Rectal smooth muscle tissue (tissue), 1 donor: ENCODE data around the gene CTIF.

Experiments used
- H3K27ac ChIP-seq: one replicate; pipeline ENCODE4 v1.7.0; 2013; ENCODE audit warnings: low read depth, low read length, inconsistent platforms
- H3K27me3 ChIP-seq: one replicate; pipeline ENCODE4 v1.7.0; 2013; ENCODE audit warnings: low read length; ENCODE audit not compliant: control insufficient read depth, insufficient read depth
- H3K36me3 ChIP-seq: one replicate; pipeline ENCODE4 v1.7.0; 2013; ENCODE audit warnings: low read length; ENCODE audit not compliant: control insufficient read depth, insufficient read depth
- H3K4me1 ChIP-seq: one replicate; pipeline ENCODE4 v1.7.0; 2013; ENCODE audit warnings: low read length; ENCODE audit not compliant: control insufficient read depth, insufficient read depth
- H3K4me3 ChIP-seq: one replicate; pipeline ENCODE4 v1.7.0; 2013; ENCODE audit warnings: low read length
- H3K9ac ChIP-seq: one replicate; pipeline ENCODE4 v1.7.0; 2013; ENCODE audit warnings: low read length

Gene CTIF

DNA sequence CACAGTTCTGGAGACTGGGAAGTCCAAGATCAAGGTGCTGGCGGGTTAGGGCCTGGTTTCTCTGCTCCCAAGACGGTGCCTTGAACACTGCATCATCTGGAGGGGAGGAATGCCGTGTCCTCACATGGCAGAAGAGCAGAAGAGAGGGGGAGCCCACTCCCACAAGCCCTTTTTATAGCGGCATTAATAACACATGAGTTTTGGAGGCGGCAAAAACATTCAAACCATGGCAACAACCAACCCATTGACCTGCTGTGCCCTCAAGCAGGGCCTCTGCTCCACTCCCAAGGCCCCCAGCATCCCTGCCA is 349.9 kb downstream of the CTIF start:
- no peak overlapping the region for H3K27ac ChIP-seq
- no peaks in the 10 kb centered on the region for H3K4me1 ChIP-seq
- no peak overlapping the region for H3K4me3 ChIP-seq
- no peaks in the 10 kb centered on the region for H3K36me3 ChIP-seq
- H3K27me3 ChIP-seq, result no peaks in the 10 kb centered on the region
- H3K9ac ChIP-seq, result no peak overlapping the region

DNA sequence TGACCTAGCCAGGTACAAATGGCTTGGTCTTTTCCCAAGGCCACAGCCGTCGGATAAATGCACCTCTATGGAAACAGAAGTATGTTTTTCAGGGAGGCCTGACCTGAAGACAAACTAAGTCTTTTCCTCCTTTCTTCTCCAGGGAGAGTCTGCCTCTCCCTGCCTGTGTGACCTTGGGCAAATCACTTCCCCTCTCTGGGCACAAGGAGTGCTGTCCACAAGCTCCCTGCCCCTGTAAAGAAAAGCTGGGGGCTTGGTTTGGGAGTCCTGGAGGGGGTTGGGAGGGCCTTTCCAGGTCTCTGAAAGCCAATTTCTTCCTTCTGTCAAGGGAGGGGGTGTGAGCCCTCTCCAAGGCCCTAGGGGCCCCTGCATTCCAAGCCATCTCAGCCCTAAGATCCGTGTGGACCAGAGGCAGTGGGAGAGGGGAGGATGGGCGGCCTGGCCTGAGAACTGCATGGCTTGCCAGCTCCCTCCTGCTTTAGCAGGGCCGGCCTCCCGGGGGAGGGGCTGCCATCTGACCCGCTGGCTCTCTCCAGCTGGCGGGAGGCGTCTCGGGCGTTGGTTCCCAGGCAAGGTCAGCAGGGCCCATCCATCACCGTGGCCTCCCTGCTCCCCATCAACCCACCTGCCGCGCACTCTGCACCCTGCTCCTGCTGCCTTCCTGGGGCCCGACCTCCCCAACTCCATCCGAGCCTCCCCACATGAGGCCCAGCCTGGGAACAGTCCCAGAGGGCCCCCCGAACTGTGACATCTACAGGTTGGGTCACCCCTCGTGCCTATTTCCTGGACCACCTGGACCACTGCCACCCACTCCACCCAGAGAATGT is 350.5 kb downstream of the CTIF start:
- Histone ChIP-seq H3K9ac (no peak overlapping the region), H3K27me3 (no peaks in the 10 kb centered on the region), H3K36me3 (no peaks in the 10 kb centered on the region), H3K27ac (no peak overlapping the region), H3K4me3 (no peak overlapping the region), H3K4me1 (no peaks in the 10 kb centered on the region)

DNA sequence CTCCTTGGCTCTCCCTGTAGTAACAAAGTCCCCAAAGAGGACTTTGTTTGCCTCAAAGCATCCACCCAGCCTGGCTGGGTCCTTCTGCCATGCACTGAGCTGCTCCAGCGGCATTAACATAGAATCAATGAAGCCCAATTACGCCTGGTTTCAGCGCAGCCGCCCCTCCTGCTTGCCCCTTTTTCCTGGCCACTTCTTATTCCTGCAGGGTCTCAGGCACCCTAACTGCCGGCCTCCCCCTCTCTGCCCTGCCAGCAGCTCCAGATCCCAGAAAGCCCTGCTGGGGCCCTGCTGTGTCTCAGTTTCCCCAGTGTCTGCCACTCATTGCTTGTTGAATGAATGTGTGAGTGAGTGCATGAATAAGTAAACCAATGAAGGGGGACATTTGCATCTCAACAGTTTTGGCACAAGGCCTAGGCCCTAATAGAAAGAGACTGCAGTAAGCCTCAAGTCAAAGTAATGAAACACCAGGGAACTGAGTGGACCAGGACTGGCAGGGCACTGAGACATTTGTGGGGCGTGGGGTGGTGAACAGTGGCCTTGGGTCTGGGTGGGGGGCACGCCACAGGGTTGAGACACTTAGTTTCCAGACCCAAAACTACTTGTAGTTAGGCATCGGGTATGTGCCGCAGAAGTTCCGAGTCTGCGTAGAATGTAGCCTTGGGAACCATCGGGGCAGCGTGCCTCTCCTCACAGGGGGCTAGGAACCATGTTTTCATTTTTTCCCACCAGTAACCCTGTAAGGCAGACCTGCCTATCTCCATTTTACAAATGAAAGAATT is 351.3 kb downstream of the CTIF start:
- H3K36me3 ChIP-seq, result no peaks in the 10 kb centered on the region
- no peak overlapping the region for H3K27ac ChIP-seq
- H3K4me3 ChIP-seq, result no peak overlapping the region

DNA sequence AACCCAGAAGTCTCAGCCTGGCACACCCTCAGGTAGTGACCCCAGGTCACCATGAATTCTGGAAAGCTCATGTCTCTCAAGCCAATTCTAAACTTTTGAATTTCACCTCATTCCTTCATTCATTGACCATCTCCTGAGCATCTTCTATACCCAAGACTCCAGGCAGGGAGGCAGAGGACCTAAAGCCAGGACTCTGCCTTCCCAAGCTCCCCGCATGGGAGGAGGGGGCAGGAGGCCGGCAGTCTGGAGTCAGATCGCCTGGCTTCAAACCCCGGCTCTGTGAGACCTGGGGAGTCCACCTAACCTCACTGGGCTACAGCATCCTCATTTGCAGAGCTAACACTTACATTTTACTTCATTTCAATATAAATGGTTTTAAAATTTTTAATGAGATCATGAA is 352.9 kb downstream of the CTIF start:
- Histone ChIP-seq H3K27ac (no peak overlapping the region), H3K36me3 (no peaks in the 10 kb centered on the region), H3K9ac (no peak overlapping the region), H3K4me3 (no peak overlapping the region), H3K27me3 (no peaks in the 10 kb centered on the region), H3K4me1 (no peaks in the 10 kb centered on the region)

More for the DNA sequence above, 351.3 kb downstream of the CTIF start:
- Histone ChIP-seq H3K27me3 (no peaks in the 10 kb centered on the region), H3K4me1 (no peaks in the 10 kb centered on the region), H3K9ac (no peak overlapping the region)

DNA sequence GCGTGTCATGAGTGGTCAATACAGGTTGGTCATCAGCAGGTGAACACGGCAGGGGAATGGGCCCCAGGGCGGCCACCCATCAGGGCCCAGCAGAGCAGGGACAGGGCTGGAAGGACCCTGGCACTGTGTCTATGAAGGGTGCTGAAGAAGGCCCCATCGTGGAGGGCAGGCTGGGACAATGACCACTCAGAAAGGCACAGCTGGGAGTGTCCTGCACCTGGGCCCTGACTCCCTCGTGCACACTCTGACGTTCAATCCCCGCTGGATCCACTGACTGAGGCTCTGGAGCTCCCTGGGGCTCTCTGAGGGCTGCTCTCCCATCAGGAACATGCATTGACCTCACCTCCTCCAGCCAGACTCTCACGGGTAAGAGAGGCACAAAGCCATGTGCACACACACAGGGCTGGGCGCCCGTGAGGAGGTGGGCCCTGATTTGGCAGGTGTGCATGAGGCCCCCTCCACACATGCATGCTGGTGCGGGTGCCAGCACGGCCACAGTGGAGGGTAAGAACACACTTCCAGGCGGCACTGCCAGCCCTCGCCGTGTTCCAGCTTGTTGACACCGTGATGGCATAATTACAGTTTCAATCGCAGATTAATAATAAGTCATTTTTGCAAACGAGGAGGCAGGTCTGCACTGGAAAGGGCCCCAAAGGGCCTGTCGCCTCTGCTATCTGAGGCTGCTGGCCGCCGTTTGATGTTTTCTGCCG is 353.5 kb downstream of the CTIF start:
- Histone ChIP-seq H3K4me1 (no peaks in the 10 kb centered on the region), H3K27ac (no peak overlapping the region), H3K4me3 (no peak overlapping the region), H3K27me3 (no peaks in the 10 kb centered on the region), H3K36me3 (no peaks in the 10 kb centered on the region), H3K9ac (no peak overlapping the region)

DNA sequence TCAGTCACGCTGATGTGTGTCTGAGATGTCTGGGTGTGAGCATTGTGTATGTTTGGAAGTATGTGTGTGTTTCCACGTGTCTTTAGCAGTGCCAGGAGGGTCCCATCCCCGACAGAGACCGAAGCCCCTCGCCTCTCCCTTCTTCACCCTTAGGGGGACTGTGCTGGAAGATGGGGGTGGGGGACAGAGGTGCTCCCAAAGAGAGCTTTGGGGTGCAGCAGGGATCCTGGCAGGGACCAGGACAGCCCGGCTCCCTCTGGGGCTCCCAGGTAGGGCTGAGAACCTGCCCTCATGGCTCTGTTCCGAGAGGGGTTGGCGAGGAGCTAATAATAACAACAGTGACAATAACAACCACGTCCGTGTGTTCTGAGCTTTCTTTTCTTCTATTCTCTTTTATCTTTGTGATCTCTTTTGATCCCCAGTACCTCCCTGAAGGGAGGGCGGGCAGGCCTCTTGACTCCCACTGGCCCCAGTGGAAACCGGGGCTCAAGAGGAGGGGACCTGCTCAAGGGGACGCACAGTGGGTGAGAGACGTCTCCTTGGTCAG is 354.3 kb downstream of the CTIF start:
- Histone ChIP-seq H3K36me3 (no peaks in the 10 kb centered on the region), H3K4me1 (no peaks in the 10 kb centered on the region), H3K27ac (no peak overlapping the region), H3K27me3 (no peaks in the 10 kb centered on the region), H3K4me3 (no peak overlapping the region), H3K9ac (no peak overlapping the region)

DNA sequence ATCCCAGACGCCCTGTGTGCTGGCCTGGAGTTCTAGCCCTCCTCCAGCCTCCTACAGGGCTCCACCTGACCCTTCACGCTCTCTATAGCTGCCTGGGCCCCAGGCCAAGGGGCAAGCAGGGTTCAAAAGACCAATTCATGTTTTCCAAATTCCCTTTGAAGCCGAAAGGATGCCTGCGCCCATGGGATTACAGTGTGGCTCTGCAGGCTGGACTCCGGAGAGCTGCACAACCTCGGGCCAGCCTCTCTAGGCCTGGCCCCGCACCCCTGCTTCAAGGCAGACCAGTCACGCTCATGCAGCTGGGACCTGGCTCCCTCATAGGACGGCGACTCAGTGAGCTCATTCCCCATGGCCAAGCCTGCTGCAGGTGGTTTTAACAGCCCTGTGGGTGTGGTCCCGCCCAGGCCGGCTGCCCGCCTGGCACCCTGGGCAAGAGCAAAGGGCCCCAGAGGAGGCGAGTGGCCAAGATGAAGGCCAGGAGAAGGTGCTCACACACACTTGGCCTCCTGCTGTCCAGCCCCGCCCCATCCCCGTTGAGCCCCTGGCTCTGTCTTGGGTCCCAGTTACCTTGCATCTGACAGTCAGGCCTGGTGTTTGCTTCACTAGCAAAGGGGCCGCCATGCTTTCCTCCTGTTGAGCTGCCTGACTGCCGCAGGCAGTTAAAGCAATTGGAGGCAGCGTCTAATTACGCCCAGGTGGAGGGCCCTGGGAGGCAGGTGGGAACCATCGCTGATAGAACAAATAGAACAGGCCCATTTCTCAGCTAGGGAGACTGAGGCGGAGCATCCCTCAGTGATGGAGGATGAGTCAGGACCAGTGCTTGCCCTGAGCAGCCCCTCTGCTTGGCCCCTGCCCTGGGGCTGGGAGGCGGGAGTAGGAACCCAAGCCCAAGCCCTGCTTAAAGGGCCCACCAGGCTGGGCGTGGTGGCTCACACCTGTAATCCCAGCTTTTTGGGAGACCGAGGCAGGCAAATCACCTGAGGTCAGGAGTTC is 355.1 kb downstream of the CTIF start:
- Histone ChIP-seq H3K27me3 (no peaks in the 10 kb centered on the region), H3K27ac (no peak overlapping the region), H3K9ac (no peak overlapping the region), H3K36me3 (no peaks in the 10 kb centered on the region), H3K4me1 (no peaks in the 10 kb centered on the region), H3K4me3 (no peak overlapping the region)

DNA sequence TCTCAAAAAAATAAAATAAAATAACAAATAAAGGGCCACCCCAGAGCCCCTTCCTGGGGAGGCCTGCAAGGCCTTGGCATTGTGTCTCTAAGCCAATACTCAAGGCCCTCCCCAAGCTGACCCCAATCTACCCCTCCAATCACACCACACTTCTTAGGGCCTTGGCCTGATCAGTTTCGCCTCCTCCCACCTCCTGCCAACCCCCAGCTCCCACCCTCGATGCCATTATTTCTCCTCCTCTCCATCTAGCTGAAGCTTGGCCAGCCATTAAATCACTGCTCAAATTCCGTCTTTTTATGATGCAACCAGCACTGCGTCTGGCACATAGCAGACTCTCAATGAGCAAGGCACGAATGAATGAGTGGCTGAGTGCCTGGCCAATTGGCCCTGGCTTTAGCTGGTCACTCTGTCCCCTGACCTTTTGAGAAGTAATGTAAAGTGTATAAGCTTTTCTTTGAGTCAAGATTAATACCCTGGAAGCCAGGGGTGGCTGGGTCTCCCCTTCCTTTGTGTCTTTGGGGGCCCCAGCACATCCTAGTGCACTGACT is 356.0 kb downstream of the CTIF start:
- no peaks in the 10 kb centered on the region for H3K4me1 ChIP-seq
- no peaks in the 10 kb centered on the region for H3K27me3 ChIP-seq
- H3K9ac ChIP-seq, result no peak overlapping the region
- H3K36me3 ChIP-seq, result no peaks in the 10 kb centered on the region
- H3K4me3 ChIP-seq, result no peak overlapping the region
- no peak overlapping the region for H3K27ac ChIP-seq

DNA sequence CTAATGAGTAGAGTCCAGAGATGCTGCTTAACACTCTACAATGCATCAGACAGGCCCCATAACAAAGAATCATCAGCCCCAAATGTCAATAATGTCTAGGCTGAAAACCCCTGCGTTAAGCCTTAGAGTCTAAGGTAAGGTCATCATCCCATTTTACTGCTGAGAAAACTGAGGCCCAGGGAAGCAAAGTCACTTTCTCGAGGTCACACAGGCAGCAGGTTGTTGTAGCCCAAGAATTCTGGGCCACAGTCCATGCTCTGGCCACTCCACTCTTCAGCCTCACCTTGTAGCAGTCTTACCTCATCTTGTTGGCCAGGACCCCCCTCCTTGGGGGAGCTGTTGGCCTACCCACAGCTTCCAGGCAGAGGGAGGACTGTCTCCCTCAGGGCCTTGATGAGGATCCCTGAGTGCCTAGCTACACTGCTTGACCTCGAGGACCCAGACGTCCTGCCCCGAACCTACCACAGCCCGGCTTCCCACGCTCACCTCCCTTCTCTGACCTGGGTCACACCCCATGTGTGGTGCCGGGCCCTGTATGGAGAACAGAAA is 357.6 kb downstream of the CTIF start:
- H3K4me3 ChIP-seq, result no peak overlapping the region
- H3K27ac ChIP-seq, result no peak overlapping the region
- H3K36me3 ChIP-seq, result no peaks in the 10 kb centered on the region
- H3K4me1 ChIP-seq, result no peaks in the 10 kb centered on the region
- no peaks in the 10 kb centered on the region for H3K27me3 ChIP-seq
- no peak overlapping the region for H3K9ac ChIP-seq

DNA sequence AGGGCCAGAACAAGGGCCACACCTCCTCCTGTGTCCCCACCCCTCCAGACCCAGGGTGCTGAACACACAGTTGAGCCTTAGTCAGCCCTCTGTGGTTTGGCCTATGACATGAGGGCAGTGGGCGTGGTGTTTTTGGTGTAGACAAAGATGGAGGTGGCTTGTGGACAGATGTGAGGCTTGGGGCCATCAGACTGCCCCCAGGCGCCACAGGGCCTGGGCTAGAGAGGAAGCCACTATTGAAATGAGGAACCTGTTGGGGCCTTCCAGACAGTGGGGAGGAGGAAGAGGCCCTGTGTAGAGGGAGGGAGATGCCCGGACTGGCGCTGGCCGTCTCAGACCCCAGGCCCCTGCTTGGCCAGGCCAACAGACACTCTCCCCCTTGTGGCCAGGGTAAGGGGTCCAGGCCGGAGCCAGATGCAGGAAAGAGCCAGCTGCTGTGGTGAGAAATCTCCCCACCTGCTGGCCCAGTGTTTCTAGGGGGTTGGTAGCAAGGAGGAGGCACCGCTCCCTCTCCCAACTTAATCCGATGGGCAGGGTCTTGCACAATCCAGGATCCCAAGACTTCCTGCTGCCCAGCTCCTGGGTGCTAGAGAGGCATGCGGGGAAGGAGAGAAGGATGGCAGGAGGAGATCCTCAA is 358.2 kb downstream of the CTIF start:
- Histone ChIP-seq H3K4me3 (no peak overlapping the region), H3K27me3 (no peaks in the 10 kb centered on the region), H3K36me3 (no peaks in the 10 kb centered on the region), H3K9ac (no peak overlapping the region), H3K4me1 (peaks cover 5% of the 10 kb centered on the region), H3K27ac (no peak overlapping the region)

DNA sequence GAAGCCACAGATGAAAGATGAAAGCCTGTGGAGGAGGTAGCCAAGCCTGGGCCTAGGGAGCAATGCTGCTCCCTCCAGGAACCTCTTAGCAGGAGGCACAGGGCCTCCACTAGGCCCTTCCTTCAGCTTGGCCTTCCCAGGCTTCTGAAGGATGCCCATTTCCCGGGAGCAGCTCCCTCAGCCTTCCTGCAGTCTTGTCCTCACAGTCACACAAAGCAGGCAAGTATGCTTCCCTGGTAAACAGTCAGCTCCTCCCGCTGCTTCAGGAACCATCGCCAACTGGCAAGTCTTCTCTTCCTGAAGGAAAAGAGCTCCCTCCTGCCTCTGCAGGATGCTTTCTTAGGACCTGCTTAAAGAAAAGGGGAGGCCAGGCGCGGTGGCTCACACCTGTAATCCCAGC is 358.7 kb downstream of the CTIF start:
- H3K4me1 ChIP-seq, result peaks cover 11% of the 10 kb centered on the region
- no peaks in the 10 kb centered on the region for H3K36me3 ChIP-seq
- H3K4me3 ChIP-seq, result no peak overlapping the region
- no peaks in the 10 kb centered on the region for H3K27me3 ChIP-seq
- no peak overlapping the region for H3K9ac ChIP-seq
- H3K27ac ChIP-seq, result no peak overlapping the region
